MM.1S (cell line): ENCODE data around the gene PRKCB.

ENCODE experiments used
- EZH2phosphoT487 ChIP-seq: fragments of 300-600 bp; sonication (generic); IDR thresholded peaks from 2 replicates; pipeline ENCODE4 v1.6.1; 2018; ENCODE audit warnings: antibody characterized with exemption, low read length
- TF ChIP-seq, protein P1 (sequence below): fragments of 300-600 bp; sonication (generic); IDR thresholded peaks from 2 replicates; pipeline ENCODE4 v1.5.1; 2016; ENCODE audit warnings: antibody characterized with exemption, low read length, mixed read lengths

DNA sequence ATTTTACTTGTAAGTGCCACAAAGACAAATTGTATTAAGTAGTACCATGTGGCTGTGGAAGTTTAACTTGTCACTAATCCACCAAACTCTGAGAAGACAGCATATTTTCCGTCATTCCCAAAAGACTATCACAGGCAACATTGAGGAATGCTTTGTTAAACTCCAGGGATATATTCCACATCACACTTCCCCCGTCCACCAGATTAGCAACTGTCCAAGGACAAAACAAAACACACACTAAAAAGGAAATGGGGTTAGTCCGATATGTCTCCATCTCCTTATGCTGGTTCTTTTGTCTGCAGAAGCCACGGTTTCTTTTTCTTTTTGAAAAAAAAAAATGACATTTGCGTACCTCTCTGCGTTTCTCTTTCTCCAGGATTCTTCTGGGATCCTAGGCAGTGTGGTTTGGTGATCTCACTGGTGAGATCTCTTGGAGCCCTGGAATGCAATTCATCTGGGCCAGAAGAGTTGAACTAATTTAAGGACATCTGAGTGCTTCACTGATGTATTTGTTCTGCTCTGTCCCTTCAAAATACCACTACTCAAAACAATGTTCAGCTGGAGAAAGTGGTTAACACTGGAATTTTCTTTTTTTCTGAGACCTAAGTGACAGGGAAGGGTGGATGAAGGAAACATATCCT is 40.6 kb downstream of the PRKCB start:
- TF ChIP-seq, protein P1, sequence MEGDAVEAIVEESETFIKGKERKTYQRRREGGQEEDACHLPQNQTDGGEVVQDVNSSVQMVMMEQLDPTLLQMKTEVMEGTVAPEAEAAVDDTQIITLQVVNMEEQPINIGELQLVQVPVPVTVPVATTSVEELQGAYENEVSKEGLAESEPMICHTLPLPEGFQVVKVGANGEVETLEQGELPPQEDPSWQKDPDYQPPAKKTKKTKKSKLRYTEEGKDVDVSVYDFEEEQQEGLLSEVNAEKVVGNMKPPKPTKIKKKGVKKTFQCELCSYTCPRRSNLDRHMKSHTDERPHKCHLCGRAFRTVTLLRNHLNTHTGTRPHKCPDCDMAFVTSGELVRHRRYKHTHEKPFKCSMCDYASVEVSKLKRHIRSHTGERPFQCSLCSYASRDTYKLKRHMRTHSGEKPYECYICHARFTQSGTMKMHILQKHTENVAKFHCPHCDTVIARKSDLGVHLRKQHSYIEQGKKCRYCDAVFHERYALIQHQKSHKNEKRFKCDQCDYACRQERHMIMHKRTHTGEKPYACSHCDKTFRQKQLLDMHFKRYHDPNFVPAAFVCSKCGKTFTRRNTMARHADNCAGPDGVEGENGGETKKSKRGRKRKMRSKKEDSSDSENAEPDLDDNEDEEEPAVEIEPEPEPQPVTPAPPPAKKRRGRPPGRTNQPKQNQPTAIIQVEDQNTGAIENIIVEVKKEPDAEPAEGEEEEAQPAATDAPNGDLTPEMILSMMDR: no peak
- TF ChIP-seq EZH2phosphoT487: no peak
